ENCODE data around the gene MEGF11.

Gene MEGF11

DNA sequence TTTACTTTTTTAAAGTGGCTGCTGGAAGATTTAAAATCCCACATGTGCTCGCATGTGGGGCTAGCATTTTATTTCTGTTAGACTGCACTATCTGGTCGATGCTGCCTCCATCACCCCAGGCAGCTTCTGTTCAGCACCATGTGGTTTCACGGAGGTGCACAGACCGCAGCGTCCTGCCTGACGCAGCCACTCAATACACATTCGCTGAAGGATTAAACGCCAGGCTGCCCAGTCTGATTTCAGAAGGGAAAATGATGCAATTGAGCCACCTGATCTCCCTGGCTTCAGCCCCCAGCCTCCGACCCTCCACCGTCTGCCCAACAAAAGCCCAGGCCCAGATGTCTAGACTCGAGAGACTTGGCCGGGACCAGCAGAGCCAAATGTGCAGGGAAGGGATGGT, 84.5 kb downstream of the MEGF11 start:
- H3K9me3 ChIP-seq (ENCODE audit: control insufficient read depth, low read length) = no peaks in the 10 kb centered on the region
- no peaks in the 10 kb centered on the region for H3K36me3 ChIP-seq (ENCODE audit: control insufficient read depth, insufficient read depth, low read length)
- 91 to 93% methylated on average over 10 to 11 of the region's 12 CpGs for WGBS, 2 experiments (ENCODE audit: insufficient coverage in 2 of 2)
- no peak overlapping the region for H3K4me3 ChIP-seq (ENCODE audit: extremely low read depth, insufficient read depth, low read length, poor library complexity, severe bottlenecking)
- H3K4me1 ChIP-seq (ENCODE audit: control insufficient read depth, insufficient read depth, low read length, poor library complexity, severe bottlenecking) = no peaks in the 10 kb centered on the region
- H3K27ac ChIP-seq (ENCODE audit: low read depth, low read length, severe bottlenecking) = no peak overlapping the region

DNA sequence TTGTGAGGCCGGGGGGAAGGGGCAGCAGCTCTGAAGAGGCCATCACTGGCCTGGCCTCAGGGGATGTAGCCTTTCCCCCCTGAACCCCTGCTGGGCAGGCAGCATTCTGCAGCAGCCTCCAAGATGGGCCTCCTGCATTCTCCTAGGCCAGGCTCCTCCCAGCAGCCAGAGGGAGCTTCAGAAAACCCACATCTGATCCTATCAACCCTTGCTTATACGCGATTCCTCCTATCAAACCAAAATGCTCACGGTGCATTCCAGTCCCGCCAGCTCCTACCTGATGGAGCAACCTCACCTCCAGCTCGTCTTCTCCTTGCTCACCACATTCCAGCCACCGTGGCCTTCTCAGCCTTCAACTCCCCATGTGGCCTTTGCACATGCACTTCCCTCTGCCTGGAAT, 85.7 kb downstream of the MEGF11 start:
- Histone ChIP-seq H3K36me3 (ENCODE audit: control insufficient read depth, insufficient read depth, low read length) (no peaks in the 10 kb centered on the region), H3K27ac (ENCODE audit: low read depth, low read length, severe bottlenecking) (no peak overlapping the region), H3K4me3 (ENCODE audit: extremely low read depth, insufficient read depth, low read length, poor library complexity, severe bottlenecking) (no peak overlapping the region), H3K9me3 (ENCODE audit: control insufficient read depth, low read length) (no peaks in the 10 kb centered on the region), H3K4me1 (ENCODE audit: control insufficient read depth, insufficient read depth, low read length, poor library complexity, severe bottlenecking) (no peaks in the 10 kb centered on the region)
- 75 to 91% methylated on average over 7 of the region's 7 CpGs for WGBS, 2 experiments (ENCODE audit: insufficient coverage in 2 of 2)

DNA sequence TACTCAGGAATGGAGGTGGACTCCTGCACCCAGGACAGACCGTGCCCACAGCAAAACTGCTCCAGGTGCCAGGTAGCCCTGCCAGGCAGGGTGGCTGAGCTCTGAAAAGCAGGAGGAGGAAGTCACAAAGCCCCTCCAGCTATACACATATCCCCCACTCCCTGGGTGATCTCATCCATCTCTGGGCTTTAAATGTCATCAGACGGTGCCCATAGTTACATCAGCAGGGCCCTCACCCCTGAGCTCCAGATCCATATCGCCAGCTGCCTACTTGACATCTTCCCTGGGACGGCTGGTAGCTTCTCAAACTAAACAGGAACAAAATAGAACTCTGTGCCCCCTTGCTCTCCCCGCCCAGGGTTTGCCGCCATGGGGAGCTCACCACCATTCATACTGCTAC, 87.7 kb downstream of the MEGF11 start:
- Histone ChIP-seq H3K4me1 (ENCODE audit: control insufficient read depth, insufficient read depth, low read length, poor library complexity, severe bottlenecking) (no peaks in the 10 kb centered on the region), H3K4me3 (ENCODE audit: extremely low read depth, insufficient read depth, low read length, poor library complexity, severe bottlenecking) (no peak overlapping the region), H3K9me3 (ENCODE audit: control insufficient read depth, low read length) (no peaks in the 10 kb centered on the region), H3K27ac (ENCODE audit: low read depth, low read length, severe bottlenecking) (no peak overlapping the region), H3K36me3 (ENCODE audit: control insufficient read depth, insufficient read depth, low read length) (no peaks in the 10 kb centered on the region)
- WGBS, 2 experiments (ENCODE audit: insufficient coverage in 2 of 2) = 88 to 95% methylated on average over 4 to 6 of the region's 6 CpGs

DNA sequence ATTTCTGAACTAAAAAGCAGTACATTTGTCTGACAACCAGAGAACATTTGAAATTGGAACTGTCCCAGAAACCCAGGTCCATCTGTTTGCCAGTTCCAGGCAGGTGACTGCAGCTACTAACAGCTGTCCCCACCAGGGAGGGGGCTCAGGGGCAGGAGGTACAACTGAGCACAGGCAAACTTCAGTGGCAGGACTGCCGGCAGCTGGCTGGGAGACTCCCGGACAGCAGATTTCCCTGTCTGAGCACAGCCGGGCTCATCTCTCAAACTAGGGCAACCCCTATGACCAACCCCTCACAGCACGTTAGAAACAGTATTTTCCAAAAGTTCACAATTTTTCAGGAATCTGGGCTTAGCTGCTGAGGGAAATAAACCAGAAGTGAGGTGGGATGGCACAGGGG, 88.8 kb downstream of the MEGF11 start:
- Histone ChIP-seq H3K36me3 (ENCODE audit: control insufficient read depth, insufficient read depth, low read length) (no peaks in the 10 kb centered on the region), H3K4me1 (ENCODE audit: control insufficient read depth, insufficient read depth, low read length, poor library complexity, severe bottlenecking) (no peaks in the 10 kb centered on the region), H3K27ac (ENCODE audit: low read depth, low read length, severe bottlenecking) (no peak overlapping the region), H3K4me3 (ENCODE audit: extremely low read depth, insufficient read depth, low read length, poor library complexity, severe bottlenecking) (no peak overlapping the region), H3K9me3 (ENCODE audit: control insufficient read depth, low read length) (no peaks in the 10 kb centered on the region)
- WGBS, 2 experiments (ENCODE audit: insufficient coverage in 2 of 2) = 92 to 93% methylated on average over 3 of the region's 4 CpGs

DNA sequence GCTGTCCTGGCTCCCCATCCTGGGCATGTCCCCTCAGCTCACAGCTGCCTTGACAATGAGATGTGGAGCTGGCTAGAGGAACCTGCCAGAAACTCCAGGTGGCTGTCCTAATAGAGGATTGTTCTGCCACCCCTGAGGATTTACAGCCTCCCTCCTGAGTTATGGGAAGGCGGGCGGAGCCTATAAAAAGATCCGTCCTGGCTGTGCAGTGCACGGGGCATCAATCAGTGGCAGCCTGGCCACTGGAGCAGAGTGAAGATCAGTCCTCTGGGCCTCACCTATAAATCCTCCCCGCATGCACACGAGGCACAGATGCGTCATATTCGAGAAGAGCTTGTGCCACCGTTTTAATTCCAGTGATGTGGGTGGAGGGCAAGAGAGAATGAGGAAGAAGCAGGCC, 90.0 kb downstream of the MEGF11 start:
- Histone ChIP-seq H3K4me3 (ENCODE audit: extremely low read depth, insufficient read depth, low read length, poor library complexity, severe bottlenecking) (no peak overlapping the region), H3K4me1 (ENCODE audit: control insufficient read depth, insufficient read depth, low read length, poor library complexity, severe bottlenecking) (no peaks in the 10 kb centered on the region), H3K27ac (ENCODE audit: low read depth, low read length, severe bottlenecking) (no peak overlapping the region), H3K9me3 (ENCODE audit: control insufficient read depth, low read length) (no peaks in the 10 kb centered on the region), H3K36me3 (ENCODE audit: control insufficient read depth, insufficient read depth, low read length) (no peaks in the 10 kb centered on the region)
- WGBS, 2 experiments (ENCODE audit: insufficient coverage in 2 of 2) = 86 to 94% methylated on average over 4 to 9 of the region's 9 CpGs

DNA sequence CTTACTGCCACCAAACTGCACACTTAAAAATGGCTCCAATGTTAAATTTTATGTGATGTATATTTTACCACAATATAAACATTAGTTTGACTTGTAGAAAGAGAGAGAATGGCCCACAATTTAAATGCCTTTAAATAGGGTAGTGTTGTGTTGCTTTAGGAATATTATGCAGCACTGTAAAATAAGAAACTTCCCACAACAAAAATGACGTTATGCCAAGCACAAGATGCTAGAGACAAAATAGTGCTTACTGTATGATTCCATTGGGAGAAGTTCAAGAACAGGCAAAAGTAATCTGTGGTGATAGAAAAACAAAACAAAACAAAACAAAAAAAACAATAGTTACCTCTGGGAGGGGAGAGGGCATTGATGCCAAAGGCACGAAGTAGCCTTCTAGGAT, 91.3 kb downstream of the MEGF11 start:
- Histone ChIP-seq H3K27ac (ENCODE audit: low read depth, low read length, severe bottlenecking) (no peak overlapping the region), H3K4me3 (ENCODE audit: extremely low read depth, insufficient read depth, low read length, poor library complexity, severe bottlenecking) (no peak overlapping the region), H3K4me1 (ENCODE audit: control insufficient read depth, insufficient read depth, low read length, poor library complexity, severe bottlenecking) (no peaks in the 10 kb centered on the region), H3K9me3 (ENCODE audit: control insufficient read depth, low read length) (no peaks in the 10 kb centered on the region), H3K36me3 (ENCODE audit: control insufficient read depth, insufficient read depth, low read length) (no peaks in the 10 kb centered on the region)
- 60% methylated on average over 1 of the region's 2 CpGs; no CpG with 5 or more reads in 1 of the 2 experiments for WGBS, 2 experiments (ENCODE audit: insufficient coverage in 2 of 2)

DNA sequence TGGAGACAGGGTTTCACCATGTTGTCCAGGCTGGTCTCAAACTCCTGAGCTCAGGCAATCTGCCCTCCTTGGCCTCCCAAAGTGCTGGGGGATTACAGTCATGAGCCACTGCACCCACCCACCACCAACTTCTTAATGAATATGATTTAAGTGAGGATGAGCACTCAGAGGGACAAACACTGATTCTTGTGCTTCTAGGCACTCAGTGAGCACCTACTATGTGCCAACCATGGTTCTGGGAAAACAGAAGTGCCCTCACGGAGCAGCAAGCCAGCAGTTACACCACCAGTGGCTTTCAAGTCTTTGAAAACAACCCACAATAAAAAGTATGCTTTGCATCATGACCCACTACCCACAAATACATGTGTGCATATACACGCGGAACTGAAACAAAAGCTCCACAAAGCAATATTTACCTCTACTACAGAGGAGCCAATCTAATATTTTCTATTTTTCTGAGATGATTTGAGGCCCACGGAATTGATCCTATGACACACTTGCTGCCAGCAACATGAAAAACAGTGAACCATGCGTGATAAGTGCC, 91.9 kb downstream of the MEGF11 start:
- Histone ChIP-seq H3K4me3 (ENCODE audit: extremely low read depth, insufficient read depth, low read length, poor library complexity, severe bottlenecking) (no peak overlapping the region), H3K4me1 (ENCODE audit: control insufficient read depth, insufficient read depth, low read length, poor library complexity, severe bottlenecking) (no peaks in the 10 kb centered on the region), H3K27ac (ENCODE audit: low read depth, low read length, severe bottlenecking) (no peak overlapping the region), H3K9me3 (ENCODE audit: control insufficient read depth, low read length) (no peaks in the 10 kb centered on the region), H3K36me3 (ENCODE audit: control insufficient read depth, insufficient read depth, low read length) (no peaks in the 10 kb centered on the region)
- WGBS, 2 experiments (ENCODE audit: insufficient coverage in 2 of 2) = 79 to 98% methylated on average over 3 to 4 of the region's 5 CpGs

DNA sequence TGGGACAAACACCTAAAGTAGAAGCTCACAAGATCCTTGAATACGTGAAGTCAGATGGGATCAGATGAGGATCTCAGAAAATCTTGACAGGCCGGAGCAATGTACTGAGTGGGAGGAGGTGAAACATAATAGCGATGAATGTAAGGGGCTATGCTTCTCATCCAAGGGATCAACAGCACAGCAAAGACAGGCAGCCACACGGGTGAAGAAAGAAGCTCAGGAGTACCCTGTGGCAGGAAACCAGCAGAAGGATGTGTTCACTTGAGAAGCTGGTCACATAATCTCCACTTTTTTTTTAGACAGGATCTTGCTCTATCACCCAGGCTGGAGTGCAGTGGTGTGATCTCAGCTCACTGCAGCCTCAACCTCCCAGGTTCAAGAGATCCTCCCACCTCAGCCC, 92.4 kb downstream of the MEGF11 start:
- WGBS, 2 experiments (ENCODE audit: insufficient coverage in 2 of 2) = 88 to 91% methylated on average over 4 of the region's 4 CpGs
- no peak overlapping the region for H3K4me3 ChIP-seq (ENCODE audit: extremely low read depth, insufficient read depth, low read length, poor library complexity, severe bottlenecking)
- no peaks in the 10 kb centered on the region for H3K36me3 ChIP-seq (ENCODE audit: control insufficient read depth, insufficient read depth, low read length)
- no peaks in the 10 kb centered on the region for H3K4me1 ChIP-seq (ENCODE audit: control insufficient read depth, insufficient read depth, low read length, poor library complexity, severe bottlenecking)
- no peak overlapping the region for H3K27ac ChIP-seq (ENCODE audit: low read depth, low read length, severe bottlenecking)
- no peaks in the 10 kb centered on the region for H3K9me3 ChIP-seq (ENCODE audit: control insufficient read depth, low read length)

DNA sequence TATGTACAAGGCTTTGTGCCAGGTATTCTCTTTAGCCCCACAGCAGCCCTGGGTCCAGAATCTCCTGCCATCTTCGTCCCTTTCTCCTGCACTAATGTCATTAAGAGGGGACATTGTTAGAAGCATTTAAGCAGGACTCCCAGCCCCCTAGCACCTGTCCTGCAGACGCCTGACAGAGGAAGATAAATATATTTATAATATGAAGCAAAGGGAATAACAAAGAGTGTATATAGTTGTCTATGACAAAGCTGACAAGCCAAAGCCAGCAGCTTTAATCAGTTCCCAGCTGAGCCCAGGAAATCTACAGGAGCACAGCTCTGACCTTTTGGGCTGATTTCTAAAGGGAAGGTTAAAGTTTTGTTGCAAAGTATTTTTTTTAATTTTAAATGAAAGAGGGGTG, 96.0 kb downstream of the MEGF11 start:
- Histone ChIP-seq H3K4me1 (ENCODE audit: control insufficient read depth, insufficient read depth, low read length, poor library complexity, severe bottlenecking) (no peaks in the 10 kb centered on the region), H3K4me3 (ENCODE audit: extremely low read depth, insufficient read depth, low read length, poor library complexity, severe bottlenecking) (no peak overlapping the region), H3K36me3 (ENCODE audit: control insufficient read depth, insufficient read depth, low read length) (no peaks in the 10 kb centered on the region), H3K9me3 (ENCODE audit: control insufficient read depth, low read length) (no peaks in the 10 kb centered on the region), H3K27ac (ENCODE audit: low read depth, low read length, severe bottlenecking) (no peak overlapping the region)
- WGBS, 2 experiments (ENCODE audit: insufficient coverage in 2 of 2) = 100% methylated on average over 1 of the region's 2 CpGs; no CpG with 5 or more reads in 1 of the 2 experiments

DNA sequence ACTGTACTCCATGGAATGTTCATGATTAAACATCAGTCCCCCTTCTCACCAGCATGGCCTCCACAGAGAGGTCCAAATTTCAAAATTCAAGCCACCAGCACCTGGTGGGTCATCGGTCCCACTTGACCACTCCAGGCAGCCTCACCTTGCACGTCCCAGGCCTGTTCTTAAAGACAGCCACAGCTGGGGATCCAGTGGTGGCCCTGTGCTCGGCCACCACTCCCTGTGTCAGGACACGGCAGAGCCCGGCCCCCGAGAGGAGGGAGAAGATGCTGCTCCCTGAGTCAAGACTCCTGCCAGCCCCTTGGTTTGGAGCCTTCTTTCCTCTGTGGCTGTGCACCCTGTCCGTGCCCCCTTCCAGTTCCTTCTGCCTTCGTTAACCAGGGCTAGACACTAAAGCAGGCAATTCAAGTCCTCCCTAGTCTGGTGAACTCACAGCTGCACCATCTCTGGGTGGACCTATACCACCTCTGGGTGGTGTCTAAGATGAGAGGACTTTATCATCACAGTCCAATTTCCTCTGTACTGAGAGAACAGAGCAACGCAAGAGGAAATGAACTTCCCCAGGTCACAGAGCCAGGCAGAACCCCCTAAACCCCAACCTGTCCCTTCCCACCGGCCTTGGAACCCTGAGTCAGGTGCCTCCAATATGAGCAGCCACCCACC, 97.1 kb downstream of the MEGF11 start:
- no peaks in the 10 kb centered on the region for H3K9me3 ChIP-seq (ENCODE audit: control insufficient read depth, low read length)
- 83 to 85% methylated on average over 9 of the region's 10 CpGs for WGBS, 2 experiments (ENCODE audit: insufficient coverage in 2 of 2)
- H3K4me1 ChIP-seq (ENCODE audit: control insufficient read depth, insufficient read depth, low read length, poor library complexity, severe bottlenecking) = no peaks in the 10 kb centered on the region
- no peak overlapping the region for H3K27ac ChIP-seq (ENCODE audit: low read depth, low read length, severe bottlenecking)
- H3K4me3 ChIP-seq (ENCODE audit: extremely low read depth, insufficient read depth, low read length, poor library complexity, severe bottlenecking) = no peak overlapping the region
- no peaks in the 10 kb centered on the region for H3K36me3 ChIP-seq (ENCODE audit: control insufficient read depth, insufficient read depth, low read length)

DNA sequence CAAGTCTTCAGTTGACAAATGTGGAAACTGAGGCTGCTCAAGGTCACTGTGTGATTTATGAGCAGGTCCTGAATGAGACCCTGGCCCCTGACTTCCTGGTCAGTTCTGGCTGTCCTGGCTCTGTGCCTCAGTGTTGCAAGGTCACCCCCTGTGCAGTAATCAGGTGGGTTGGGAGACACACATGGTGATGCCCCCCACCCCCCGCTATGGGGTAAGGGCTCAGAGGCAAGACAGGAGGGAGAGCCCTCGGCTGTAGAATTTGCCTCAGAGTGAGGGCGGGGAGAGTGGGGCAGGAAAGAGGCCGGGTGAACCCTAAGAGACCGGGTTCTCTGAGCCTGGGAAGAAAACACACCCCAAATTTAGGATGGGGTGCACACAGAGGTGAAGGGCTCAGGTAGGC, 98.5 kb downstream of the MEGF11 start:
- Histone ChIP-seq H3K4me3 (ENCODE audit: extremely low read depth, insufficient read depth, low read length, poor library complexity, severe bottlenecking) (no peak overlapping the region), H3K36me3 (ENCODE audit: control insufficient read depth, insufficient read depth, low read length) (no peaks in the 10 kb centered on the region), H3K4me1 (ENCODE audit: control insufficient read depth, insufficient read depth, low read length, poor library complexity, severe bottlenecking) (no peaks in the 10 kb centered on the region), H3K9me3 (ENCODE audit: control insufficient read depth, low read length) (no peaks in the 10 kb centered on the region), H3K27ac (ENCODE audit: low read depth, low read length, severe bottlenecking) (no peak overlapping the region)
- WGBS, 2 experiments (ENCODE audit: insufficient coverage in 2 of 2) = 93 to 100% methylated on average over 1 to 5 of the region's 5 CpGs

Measured in mesodermal cell (in vitro differentiated cells).